Stimulated activated CD4-positive, alpha-beta T cell treated with anti-CD3 and anti-CD28 coated beads, Interleukin-4, amount 100 ng/mL, for 48 hours (primary cell): Measurements from ENCODE around the gene PEMT.

Experiments
- DNase-seq, 2 donors: peaks; one replicate each; pipeline ENCODE4 v3.0.0-alpha.2; 2020; ENCODE audit warnings: low read depth in 2 of 2

The PEMT gene

GRCh38 chr17:17503566-17504130, 87.9 kb downstream of the PEMT start:
- no peak for DNase-seq

GRCh38 chr17:17502741-17503565, 88.6 kb downstream of the PEMT start:
- no peak for DNase-seq

GRCh38 chr17:17500999-17501605, 90.4 kb downstream of the PEMT start:
- no peak for DNase-seq

GRCh38 chr17:17499402-17500145, 91.9 kb downstream of the PEMT start:
- DNase-seq: no peak

- no peak for DNase-seq
Measured at GRCh38 chr17:17498606-17499301, 92.8 kb downstream of the PEMT start.

GRCh38 chr17:17497845-17498520, 93.5 kb downstream of the PEMT start:
- DNase-seq: no peak

- DNase-seq: no peak
Measured at GRCh38 chr17:17497065-17497844, 94.3 kb downstream of the PEMT start.

- peak; percentile 69 to 78 for DNase-seq
Measured at GRCh38 chr17:17496189-17497064, 95.1 kb downstream of the PEMT start, which contains the start of gene RASD1. Gene RASD1, minus strand, starts transcription at chr17:17496395. Its CDS starts 214 bp downstream, at chr17:17496181.

- no peak for DNase-seq
Measured at GRCh38 chr17:17495536-17496188, 95.8 kb downstream of the PEMT start.

GRCh38 chr17:17494870-17495535, 96.5 kb downstream of the PEMT start:
- DNase-seq: no peak

GRCh38 chr17:17494499-17494869, 97.0 kb downstream of the PEMT start:
- no peak for DNase-seq

- no peak for DNase-seq
Measured at GRCh38 chr17:17493986-17494466, 97.5 kb downstream of the PEMT start.

GRCh38 chr17:17493249-17493985, 98.1 kb downstream of the PEMT start:
- DNase-seq: no peak

- DNase-seq: no peak
Measured at GRCh38 chr17:17492571-17492970, 98.9 kb downstream of the PEMT start.

- DNase-seq: no peak
Measured at GRCh38 chr17:17492085-17492484, 99.4 kb downstream of the PEMT start.

GRCh38 chr17:17491546-17491988, 99.9 kb downstream of the PEMT start:
- DNase-seq: no peak

- DNase-seq: no peak
Measured at GRCh38 chr17:17491031-17491471, 100.5 kb downstream of the PEMT start.
